Keratinocyte (primary cell): ENCODE measurements around the gene HDLBP.

Experiments used
- CTCF ChIP-seq, 3 experiments: IDR thresholded peaks in 1 of 3; conservative IDR thresholded peaks in 1 of 3; optimal IDR thresholded peaks in 1 of 3; 2 replicates in 2 of 3; 3 replicates in 1 of 3; pipeline versions ENCODE3 to v1.5.1; 2011; ENCODE audit warnings: low read length in 3 of 3, mild to moderate bottlenecking in 3 of 3, moderate library complexity in 2 of 3, control low read depth in 1 of 3, inconsistent platforms in 1 of 3; ENCODE audit not compliant: insufficient read depth in 2 of 3; ENCODE audit errors: extremely low read depth in 1 of 3
- EZH2 ChIP-seq: IDR thresholded peaks from one replicate; pipeline ENCODE4 v1.6.1; 2012; ENCODE audit warnings: inconsistent platforms, mild to moderate bottlenecking, low read length, moderate library complexity

- no peak for TF ChIP-seq CTCF (optimal IDR thresholded peaks at IDR 0.05 in 1 of 3, IDR thresholded peaks at IDR 0.05 in 1 of 3, conservative IDR thresholded peaks at IDR 0.05 in 1 of 3; ENCODE audit: extremely low read depth in 1 of 3, insufficient read depth in 2 of 3, low read length in 3 of 3)
- TF ChIP-seq EZH2, result no peak
Observed at GRCh38 chr2:241265506-241265905, 50.0 kb downstream of the HDLBP start.
